Peyer's patch (tissue), 4 donors: Measurements from ENCODE around the gene CYP4X1. TPM values are rescaled to one million over a fixed set of nuclear protein-coding genes. Genes with fewer than 3 reads are reported as not detected.
"Not testable (repeated sequence)": the region's sequence is repeated elsewhere in the genome, so short reads cannot be mapped to it uniquely, and the experiment has no call there.

ENCODE experiments used
- DNase-seq, 3 donors: peaks; one replicate each; pipeline ENCODE4 v3.0.0-alpha.2; 2017 to 2019
- H3K27ac ChIP-seq, 4 donors: fragments of 200-600 bp; sonication (generic); one replicate each; pipeline ENCODE4 v1.5.1; 2016 to 2019
- H3K27me3 ChIP-seq, 2 donors: fragments of 200-600 bp; sonication (generic); one replicate each; pipeline ENCODE4 v1.5.1; 2019
- H3K36me3 ChIP-seq, 3 donors: fragments of 200-600 bp; sonication (generic); one replicate each; pipeline ENCODE4 v1.5.1; 2016 to 2019
- H3K4me1 ChIP-seq, 4 donors: fragments of 200-600 bp; sonication (generic); one replicate each; pipeline ENCODE4 v1.5.1; 2016 to 2019
- H3K4me3 ChIP-seq, 4 donors: fragments of 200-600 bp; sonication (generic); 1 replicate in 3 of 4; 2 replicates in 1 of 4; pipeline ENCODE4 v1.5.1; 2016 to 2019; ENCODE audit warnings: mild to moderate bottlenecking in 1 of 4
- H3K9me3 ChIP-seq, 4 donors: fragments of 200-600 bp; sonication (generic); one replicate each; pipeline ENCODE4 v1.5.1; 2016 to 2019; ENCODE audit warnings: mild to moderate bottlenecking in 1 of 4
- CTCF ChIP-seq, 6 experiments: fragments of 450-650 bp in 4 of 6; fragments of 200-600 bp in 2 of 6; sonication (generic) in 1 of 6; IDR thresholded peaks; one replicate each; pipeline ENCODE4 v1.5.1; 2017 to 2019; ENCODE audit warnings: antibody characterized with exemption in 6 of 6, mild to moderate bottlenecking in 3 of 6, moderate library complexity in 1 of 6
- POLR2A ChIP-seq, 2 donors: fragments of 450-650 bp; IDR thresholded peaks; one replicate each; pipeline ENCODE4 v1.5.1; 2017; ENCODE audit warnings: antibody characterized with exemption in 2 of 2, mild to moderate bottlenecking in 2 of 2, moderate library complexity in 2 of 2
- total RNA-seq, 4 donors: library from RNA; depleted of rRNA; stranded (reverse); fragments of >200 nt; gene quantifications; one replicate each; pipeline ENCODE4 v1.1.0, GENCODE V29; 2016

CYP4X1 gene
- 10 to 100 TPM in 1 of 4 donors, 1 to 10 TPM in 2, not detected in 1; 2.1 to 21.5 (median 4.8) TPM for total RNA-seq

DNA sequence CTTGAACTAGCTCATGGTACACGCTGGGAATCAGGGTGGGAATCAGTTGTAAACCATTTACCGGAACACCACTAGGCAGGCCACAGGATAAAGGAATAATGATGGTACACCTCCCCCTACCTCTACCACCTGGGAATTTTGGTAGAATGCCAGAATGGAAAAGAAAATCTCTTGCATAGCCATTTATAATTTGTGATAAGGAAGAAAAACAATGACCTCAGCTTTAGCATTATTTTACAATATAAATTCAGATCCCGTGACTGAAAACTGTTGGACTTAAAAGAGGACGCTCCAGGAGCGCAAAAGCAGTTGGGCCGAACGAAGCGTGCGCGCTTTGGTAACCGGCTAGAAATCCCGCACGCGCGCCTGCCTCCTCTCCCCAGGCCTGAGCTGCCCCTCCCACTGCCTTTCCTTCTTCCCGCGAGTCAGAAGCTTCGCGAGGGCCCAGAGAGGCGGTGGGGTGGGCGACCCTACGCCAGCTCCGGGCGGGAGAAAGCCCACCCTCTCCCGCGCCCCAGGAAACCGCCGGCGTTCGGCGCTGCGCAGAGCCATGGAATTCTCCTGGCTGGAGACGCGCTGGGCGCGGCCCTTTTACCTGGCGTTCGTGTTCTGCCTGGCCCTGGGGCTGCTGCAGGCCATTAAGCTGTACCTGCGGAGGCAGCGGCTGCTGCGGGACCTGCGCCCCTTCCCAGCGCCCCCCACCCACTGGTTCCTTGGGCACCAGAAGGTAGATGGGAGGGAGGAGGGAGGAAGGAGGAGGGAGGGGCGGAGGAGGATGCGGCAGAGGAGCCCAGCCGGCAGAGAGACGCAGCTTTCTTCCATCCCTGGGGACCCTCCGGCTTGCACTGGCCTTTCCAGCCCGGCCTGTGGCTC lies at the start of gene CYP4X1:
Gene CYP4X1, plus strand, starts transcription at position 402 of the 873 bp plus-strand sequence. Its CDS starts 149 bp downstream, at position 551.
- H3K4me3 ChIP-seq = peak within 1 kb of the TSS in 2 of 4 donors; percentile 32 to 35
- H3K27ac ChIP-seq = peak within 1 kb of the TSS in 2 of 4 donors; percentile 32 to 54
- H3K4me1 ChIP-seq = peaks cover 0 to 11% (median 0%) of the 10 kb centered on the region in 4 donors
- DNase-seq = peak in 1 of 3 donors; percentile 50
- no peaks in the 10 kb centered on the region for H3K27me3 ChIP-seq
- no peaks in the 10 kb centered on the region for H3K36me3 ChIP-seq
- TF ChIP-seq POLR2A (IDR thresholded peaks at IDR 0.05) (no peak), CTCF (IDR thresholded peaks at IDR 0.05) (no peak)
- no peaks in the 10 kb centered on the region for H3K9me3 ChIP-seq

DNA sequence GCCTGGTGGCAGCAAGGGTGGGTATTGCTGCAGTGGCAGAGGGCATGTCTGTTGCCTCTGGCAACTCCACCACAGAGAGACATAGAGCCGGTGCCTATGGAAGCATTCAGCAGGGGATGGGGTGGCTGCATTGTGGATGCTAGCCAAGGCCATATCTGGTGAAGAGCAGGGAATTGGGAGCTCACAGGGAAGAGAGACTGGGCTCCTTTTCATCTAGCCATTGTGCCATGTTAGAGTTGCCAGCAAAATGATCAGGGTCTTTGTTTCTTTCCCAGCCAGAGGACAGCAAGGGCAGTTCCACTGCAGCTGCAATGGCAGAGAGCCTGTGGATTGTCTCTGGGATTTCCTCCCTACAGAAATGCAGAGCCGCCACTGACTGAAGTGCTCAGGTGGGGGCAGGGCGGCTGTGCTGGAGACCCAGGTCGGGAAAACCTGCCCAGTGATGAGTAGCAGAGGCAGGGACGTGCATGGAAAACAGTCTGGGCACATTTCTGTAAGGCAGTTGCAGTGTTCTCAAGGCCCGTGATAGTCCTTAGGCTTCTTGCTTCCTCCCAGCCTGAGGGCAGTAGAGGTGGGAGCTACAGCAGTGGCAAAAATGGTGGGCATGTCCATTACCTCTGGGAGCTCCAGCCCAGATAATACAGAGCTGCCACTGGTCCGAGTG lies 40.2 kb upstream of the CYP4X1 start:
- H3K4me3 ChIP-seq = no peak overlapping the region
- H3K27me3 ChIP-seq = no peaks in the 10 kb centered on the region
- no peak overlapping the region for H3K27ac ChIP-seq
- TF ChIP-seq POLR2A (IDR thresholded peaks at IDR 0.05) = no peak
- TF ChIP-seq CTCF (IDR thresholded peaks at IDR 0.05) = no peak
- H3K9me3 ChIP-seq = no peaks in the 10 kb centered on the region
- no peaks in the 10 kb centered on the region for H3K36me3 ChIP-seq
- no peak for DNase-seq
- no peaks in the 10 kb centered on the region for H3K4me1 ChIP-seq

- Histone ChIP-seq H3K27me3 (no peaks in the 10 kb centered on the region), H3K36me3 (no peaks in the 10 kb centered on the region), H3K9me3 (no peaks in the 10 kb centered on the region), H3K27ac (no peak overlapping the region), H3K4me1 (no peaks in the 10 kb centered on the region), H3K4me3 (no peak overlapping the region)
- DNase-seq = no peak
- TF ChIP-seq POLR2A (IDR thresholded peaks at IDR 0.05) (no peak), CTCF (IDR thresholded peaks at IDR 0.05) (no peak)
These were observed 39.5 kb upstream of the CYP4X1 start for GRCh38 chr1:46983830-46984586.

GRCh38 chr1:46990541-46990940 lies 32.9 kb upstream of the CYP4X1 start:
- H3K27me3 ChIP-seq, H3K4me1 ChIP-seq, H3K27ac ChIP-seq, H3K36me3 ChIP-seq, DNase-seq, H3K9me3 ChIP-seq, H3K4me3 ChIP-seq: not testable (repeated sequence)

- Histone ChIP-seq H3K4me3 (no peak overlapping the region), H3K4me1 (no peaks in the 10 kb centered on the region), H3K9me3 (no peaks in the 10 kb centered on the region), H3K27ac (no peak overlapping the region), H3K36me3 (no peaks in the 10 kb centered on the region), H3K27me3 (no peaks in the 10 kb centered on the region)
- DNase-seq = no peak
- TF ChIP-seq CTCF (IDR thresholded peaks at IDR 0.05) = peak in 3 of 6 experiments; percentile 66 to 77 (median 69)
- TF ChIP-seq POLR2A (IDR thresholded peaks at IDR 0.05) = no peak
These were observed 32.2 kb upstream of the CYP4X1 start for GRCh38 chr1:46991083-46991923.
